Gastrocnemius medialis (tissue), 4 donors: ENCODE data around the gene QSOX2. TPM values are rescaled to one million over a fixed set of nuclear protein-coding genes. Genes with fewer than 3 reads are reported as not detected.

Source experiments
- ATAC-seq, 2 donors: fragments of 150-250 bp; one replicate each; pipeline ENCODE4 v1.9.1; 2016
- DNase-seq, 2 donors: peaks; one replicate each; pipeline ENCODE4 v3.0.0-alpha.2; 2019
- H3K27ac ChIP-seq, 4 donors: fragments of 200-600 bp; sonication (generic); 1 replicate in 1 of 4; 2 replicates in 3 of 4; pipeline ENCODE4 v1.5.1; 2016 to 2018; ENCODE audit warnings: mild to moderate bottlenecking in 2 of 4, moderate library complexity in 1 of 4
- H3K27me3 ChIP-seq, 3 donors: fragments of 200-600 bp; sonication (generic) in 2 of 3; 1 replicate in 1 of 3; 2 replicates in 2 of 3; pipeline versions ENCODE4 v1.5.1 to v1.6.0; 2016 to 2019; ENCODE audit warnings: mild to moderate bottlenecking in 1 of 3, moderate library complexity in 1 of 3
- H3K36me3 ChIP-seq, 2 donors: fragments of 200-600 bp; sonication (generic) in 1 of 2; one replicate each; pipeline ENCODE4 v1.5.1; 2017 to 2018
- H3K4me1 ChIP-seq, 2 donors: fragments of 200-600 bp; sonication (generic) in 1 of 2; one replicate each; pipeline ENCODE4 v1.5.1; 2016 to 2017; ENCODE audit warnings: mild to moderate bottlenecking in 2 of 2
- H3K4me3 ChIP-seq, 4 donors: fragments of 200-600 bp; sonication (generic) in 3 of 4; 1 replicate in 1 of 4; 2 replicates in 3 of 4; pipeline ENCODE4 v1.5.1; 2016 to 2019; ENCODE audit warnings: mild to moderate bottlenecking in 2 of 4
- H3K9me3 ChIP-seq, 3 donors: fragments of 200-600 bp; sonication (generic) in 2 of 3; 1 replicate in 1 of 3; 2 replicates in 2 of 3; pipeline ENCODE4 v1.5.1; 2016 to 2019
- CTCF ChIP-seq, 5 experiments: fragments of 450-650 bp in 3 of 5; fragments of 200-600 bp in 2 of 5; sonication (generic) in 2 of 5; IDR thresholded peaks in 4 of 5; conservative IDR thresholded peaks in 1 of 5; 1 replicate in 4 of 5; 2 replicates in 1 of 5; pipeline ENCODE4 v1.5.1; 2016 to 2019; ENCODE audit warnings: antibody characterized with exemption in 5 of 5, mild to moderate bottlenecking in 3 of 5, moderate library complexity in 3 of 5
- POLR2A ChIP-seq, 2 donors: fragments of 450-650 bp; IDR thresholded peaks; one replicate each; pipeline ENCODE4 v1.6.1; 2017; ENCODE audit warnings: antibody characterized with exemption in 2 of 2, mild to moderate bottlenecking in 2 of 2, moderate library complexity in 2 of 2
- in situ Hi-C, 4 donors: fragments of 200-750 bp; cut with MboI; loops; one replicate each; pipeline versions ENCODE4 v1.15.0 to v1.8.0; 2017; ENCODE audit warnings: low sequenced_read_pairs in 4 of 4
- intact Hi-C: fragments of 100-400 bp; cut with DNase I; formaldehyde crosslinking; loops from one replicate; pipeline ENCODE4 v1.15.1; 2023; ENCODE audit warnings: low total_unique reads
- total RNA-seq, 4 donors: library from RNA; depleted of rRNA; stranded (reverse); fragments of >200 nt; gene quantifications; one replicate each; pipeline versions ENCODE4 v1.1.0 to v1.2.3, GENCODE V29; 2016

Gene QSOX2
- total RNA-seq, 4 donors from 2014 or later: 3.3 to 5.8 (median 5.2) TPM

DNA sequence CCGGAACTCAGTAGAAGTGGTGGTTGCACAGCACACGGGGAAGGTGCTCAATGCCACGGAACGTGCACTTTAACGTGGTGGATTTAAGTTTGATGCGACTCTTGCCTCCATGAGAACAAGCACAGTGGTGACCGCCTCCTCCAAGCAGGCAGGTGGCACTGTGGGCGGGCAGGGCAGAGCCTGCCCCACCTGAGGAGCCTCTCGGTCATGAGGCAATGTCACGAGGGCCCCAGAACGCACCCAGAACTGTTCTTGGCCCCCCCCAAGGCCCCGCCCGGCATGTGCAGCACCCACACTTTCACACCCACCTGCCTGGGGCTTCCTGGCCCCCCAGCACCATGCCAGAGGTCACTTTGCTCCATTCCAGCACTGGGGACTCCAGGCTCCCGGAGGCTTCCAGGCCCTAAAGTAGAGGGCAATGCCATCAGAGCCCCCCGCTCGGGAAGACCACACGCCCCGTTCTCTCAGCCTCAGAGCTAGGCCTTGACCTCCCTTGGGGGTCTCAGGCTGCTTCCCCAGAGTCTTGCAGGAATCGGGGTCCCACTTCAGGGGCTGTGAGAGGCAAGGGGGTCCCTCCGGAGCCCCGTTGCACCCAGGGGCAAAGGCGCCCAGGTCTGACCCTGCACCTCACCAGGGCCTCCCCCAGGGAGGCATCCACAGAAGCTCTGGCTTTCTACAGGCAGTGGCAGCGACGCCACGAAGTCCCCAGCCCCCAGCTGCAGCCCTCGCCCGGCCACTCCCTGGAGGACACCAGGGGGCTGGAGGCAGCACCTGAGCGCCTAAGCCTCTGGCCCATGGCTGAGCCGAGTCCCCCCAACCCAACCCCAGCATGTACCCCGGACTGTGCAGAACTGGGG, 44.3 kb upstream of the QSOX2 start:
- Histone ChIP-seq H3K4me3 (no peak overlapping the region), H3K36me3 (no peaks in the 10 kb centered on the region), H3K27ac (no peak overlapping the region), H3K27me3 (peaks cover 14 to 41% (median 29%) of the 10 kb centered on the region in 3 donors), H3K4me1 (no peaks in the 10 kb centered on the region), H3K9me3 (no peaks in the 10 kb centered on the region)
- DNase-seq (no peak), ATAC-seq (no peak)
- intact Hi-C loops: no loop called here
- in situ Hi-C loops: loop anchor here in 1 of 4 donors (25.0 kb wide), 1 partner anchor 128 kb away; no protein-coding TSS in a partner anchor
- TF ChIP-seq CTCF (IDR thresholded peaks at IDR 0.05 in 4 of 5, conservative IDR thresholded peaks at IDR 0.05 in 1 of 5) (no peak), POLR2A (IDR thresholded peaks at IDR 0.05) (no peak)

GRCh38 chr9:136287960-136288753, 42.5 kb upstream of the QSOX2 start:
- Histone ChIP-seq H3K27me3 (peaks cover 14 to 53% (median 29%) of the 10 kb centered on the region in 3 donors), H3K27ac (no peak overlapping the region), H3K9me3 (no peaks in the 10 kb centered on the region), H3K4me1 (peaks cover 5 to 7% of the 10 kb centered on the region in 2 donors), H3K4me3 (no peak overlapping the region), H3K36me3 (no peaks in the 10 kb centered on the region)
- TF ChIP-seq CTCF (IDR thresholded peaks at IDR 0.05 in 4 of 5, conservative IDR thresholded peaks at IDR 0.05 in 1 of 5): no peak
- TF ChIP-seq POLR2A (IDR thresholded peaks at IDR 0.05): no peak
- DNase-seq (no peak), ATAC-seq (no peak)
- intact Hi-C loops: no loop called here
- in situ Hi-C loops: loop anchor here in 1 of 4 donors (25.0 kb wide), 1 partner anchor 126 kb away; no protein-coding TSS in a partner anchor

- in situ Hi-C loops: loop anchor here in 1 of 4 donors (25.0 kb wide), 1 partner anchor 125 kb away; no protein-coding TSS in a partner anchor
These were observed 41.4 kb upstream of the QSOX2 start for GRCh38 chr9:136286987-136287379.

More at GRCh38 chr9:136286987-136287379, 41.4 kb upstream of the QSOX2 start:
- no peaks in the 10 kb centered on the region for H3K36me3 ChIP-seq
- intact Hi-C loops: no loop called here
- H3K4me1 ChIP-seq: peaks cover 6 to 8% of the 10 kb centered on the region in 2 donors
- no peak overlapping the region for H3K27ac ChIP-seq
- H3K4me3 ChIP-seq: no peak overlapping the region
- ATAC-seq: no peak
- TF ChIP-seq CTCF (IDR thresholded peaks at IDR 0.05 in 4 of 5, conservative IDR thresholded peaks at IDR 0.05 in 1 of 5) (no peak), POLR2A (IDR thresholded peaks at IDR 0.05) (no peak)
- H3K9me3 ChIP-seq: no peaks in the 10 kb centered on the region
- DNase-seq: no peak
- peaks cover 14 to 52% (median 29%) of the 10 kb centered on the region in 3 donors for H3K27me3 ChIP-seq
